ENCODE results near the gene PIH1D2. TPM values are rescaled to one million over a fixed set of nuclear protein-coding genes. Genes with fewer than 3 reads are reported as not detected.

The PIH1D2 gene, protein sequence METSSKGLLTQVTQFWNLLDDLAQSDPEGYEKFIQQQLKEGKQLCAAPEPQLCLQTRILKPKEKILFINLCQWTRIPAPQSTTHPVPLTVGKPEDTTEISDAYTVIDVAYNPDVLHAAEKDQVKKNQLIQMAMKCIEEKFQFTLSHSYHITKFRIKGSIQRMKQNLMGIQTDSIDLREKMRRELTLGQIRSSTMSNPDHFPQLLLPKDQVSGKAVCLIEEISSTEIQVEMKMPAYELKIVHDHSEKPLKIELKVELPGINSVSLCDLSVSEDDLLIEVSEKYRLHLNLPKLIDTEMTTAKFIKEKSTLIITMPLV
- 1.5 TPM in 2 replicates for polyA plus RNA-seq (2011; rRNA removed)
- 0.65 and 0.74 TPM in 2 replicates for polyA minus RNA-seq (2011; rRNA and poly(A)+ RNA removed)

GRCh38 chr11:112073941-112074811 is at the start of gene PIH1D2, which contains the start of gene NKAPD1:
PIH1D2 (minus strand) TSS chr11:112074017; CDS start chr11:112073174, 843 bp downstream.
NKAPD1 (plus strand) TSS chr11:112074299; CDS start chr11:112075575, 1,276 bp downstream.
- Histone ChIP-seq H3K9me3 (ENCODE audit: control insufficient read depth, insufficient read depth, low read length) (no peaks in the 10 kb centered on the region; the same call in 1 of the 2 replicates), H3K4me3 (ENCODE audit: low read depth, low read length) (peak within 1 kb of the TSS; percentile 97), H3K27ac (ENCODE audit: low read depth, low read length) (peak within 1 kb of the TSS; percentile 98), H3K27me3 (ENCODE audit: control insufficient read depth, insufficient read depth, low read length) (no peaks in the 10 kb centered on the region)
- CTCF ChIA-PET: interaction anchor here (1.5 kb wide), 1 partner anchor 206 kb away, joined by 6 read pairs; no protein-coding TSS in a partner anchor
- peak; percentile 19; the same call in 1 of the 2 replicates for TF ChIP-seq CTCF (IDR thresholded peaks at IDR 0.05; ENCODE audit: low read depth, low read length)
- DNase-seq (ENCODE audit: low read depth, low spot score): peak; percentile 69
- POLR2A ChIA-PET: no interaction called here

- TF ChIP-seq CTCF (IDR thresholded peaks at IDR 0.05; ENCODE audit: low read depth, low read length): no peak
- POLR2A ChIA-PET: no interaction called here
- no peaks in the 10 kb centered on the region for H3K27me3 ChIP-seq (ENCODE audit: control insufficient read depth, insufficient read depth, low read length)
- H3K27ac ChIP-seq (ENCODE audit: low read depth, low read length): no peak overlapping the region
- no peak overlapping the region for H3K4me3 ChIP-seq (ENCODE audit: low read depth, low read length)
- H3K9me3 ChIP-seq (ENCODE audit: control insufficient read depth, insufficient read depth, low read length): no peaks in the 10 kb centered on the region
- CTCF ChIA-PET: interaction anchor here (0.6 to 4.9 kb wide), 2 partner anchors 10 to 97 kb away, joined by 3 to 61 read pairs; no protein-coding TSS in a partner anchor
- no peak for DNase-seq (ENCODE audit: low read depth, low spot score)
These were observed 49.3 kb upstream of the PIH1D2 start for GRCh38 chr11:112123129-112123528.

DNA sequence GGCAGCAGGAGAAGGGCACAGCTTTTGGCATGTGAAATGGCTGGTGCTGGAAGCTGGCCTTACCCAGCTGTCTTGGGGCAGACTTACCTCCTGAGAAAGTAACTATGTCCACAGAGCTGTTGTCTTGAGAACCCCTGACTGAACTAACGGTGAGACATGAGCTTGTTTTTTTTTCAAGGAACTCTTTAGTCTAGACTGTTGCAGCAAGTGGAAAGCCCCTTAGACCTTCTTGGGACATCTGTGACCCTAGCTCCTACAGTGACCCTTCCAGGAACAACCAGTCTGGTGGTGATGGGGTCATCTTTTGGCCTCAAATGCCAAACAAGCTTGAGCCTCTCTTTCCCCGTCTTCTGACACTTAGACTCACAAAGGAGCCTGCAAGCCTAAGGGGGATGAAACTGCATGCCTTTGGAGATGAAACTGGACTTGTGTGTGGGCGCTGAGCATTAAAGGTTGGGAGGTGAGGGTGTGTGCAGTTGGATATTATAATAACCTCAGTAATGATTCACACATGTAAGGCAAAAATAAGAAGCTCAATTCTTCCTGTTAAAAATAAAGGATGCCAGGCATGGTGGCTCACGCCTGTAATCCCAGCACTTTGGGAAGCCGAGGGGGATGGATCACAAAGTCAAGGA is 48.3 kb upstream of the PIH1D2 start:
- Histone ChIP-seq H3K9me3 (ENCODE audit: control insufficient read depth, insufficient read depth, low read length) (no peaks in the 10 kb centered on the region), H3K27me3 (ENCODE audit: control insufficient read depth, insufficient read depth, low read length) (no peaks in the 10 kb centered on the region), H3K27ac (ENCODE audit: low read depth, low read length) (no peak overlapping the region), H3K4me3 (ENCODE audit: low read depth, low read length) (no peak overlapping the region)
- POLR2A ChIA-PET: interaction anchor here (1.3 kb wide), 1 partner anchor 36 kb away, joined by 3 read pairs; the partner anchor contains the start of genes SDHD and TIMM8B
- DNase-seq (ENCODE audit: low read depth, low spot score): no peak
- CTCF ChIA-PET: interaction anchor here (0.6 to 4.9 kb wide), 2 partner anchors 9 to 98 kb away, joined by 3 to 61 read pairs; no protein-coding TSS in a partner anchor
- no peak for TF ChIP-seq CTCF (IDR thresholded peaks at IDR 0.05; ENCODE audit: low read depth, low read length)

- ChIA-PET POLR2A (no interaction called here), CTCF (interaction anchor here (0.6 kb wide), 1 partner anchor 162 kb away, joined by 4 read pairs; no protein-coding TSS in a partner anchor)
- Histone ChIP-seq H3K27ac (ENCODE audit: low read depth, low read length) (no peak overlapping the region), H3K9me3 (ENCODE audit: control insufficient read depth, insufficient read depth, low read length) (no peaks in the 10 kb centered on the region), H3K27me3 (ENCODE audit: control insufficient read depth, insufficient read depth, low read length) (no peaks in the 10 kb centered on the region), H3K4me3 (ENCODE audit: low read depth, low read length) (no peak overlapping the region)
- TF ChIP-seq CTCF (IDR thresholded peaks at IDR 0.05; ENCODE audit: low read depth, low read length): no peak
- DNase-seq (ENCODE audit: low read depth, low spot score): no peak
These were observed 44.4 kb upstream of the PIH1D2 start for GRCh38 chr11:112118176-112118575.
